Stimulated activated CD4-positive, alpha-beta T cell treated with anti-CD3 and anti-CD28 coated beads, Interleukin-1b, Interleukin-23, amount 100 ng/mL, for 24 hours (primary cell): Measurements from ENCODE around the gene ARPC1A.
"Not testable (repeated sequence)": the region's sequence is repeated elsewhere in the genome, so short reads cannot be mapped to it uniquely, and the experiment has no call there.

ENCODE experiments used
- DNase-seq, 4 experiments: peaks; one replicate each; pipeline ENCODE4 v3.0.0-alpha.2; 2020; ENCODE audit warnings: low read depth in 4 of 4, low spot score in 1 of 4

Gene ARPC1A

GRCh38 chr7:99368750-99369389, 43.2 kb downstream of the ARPC1A start:
- no peak for DNase-seq

DNA sequence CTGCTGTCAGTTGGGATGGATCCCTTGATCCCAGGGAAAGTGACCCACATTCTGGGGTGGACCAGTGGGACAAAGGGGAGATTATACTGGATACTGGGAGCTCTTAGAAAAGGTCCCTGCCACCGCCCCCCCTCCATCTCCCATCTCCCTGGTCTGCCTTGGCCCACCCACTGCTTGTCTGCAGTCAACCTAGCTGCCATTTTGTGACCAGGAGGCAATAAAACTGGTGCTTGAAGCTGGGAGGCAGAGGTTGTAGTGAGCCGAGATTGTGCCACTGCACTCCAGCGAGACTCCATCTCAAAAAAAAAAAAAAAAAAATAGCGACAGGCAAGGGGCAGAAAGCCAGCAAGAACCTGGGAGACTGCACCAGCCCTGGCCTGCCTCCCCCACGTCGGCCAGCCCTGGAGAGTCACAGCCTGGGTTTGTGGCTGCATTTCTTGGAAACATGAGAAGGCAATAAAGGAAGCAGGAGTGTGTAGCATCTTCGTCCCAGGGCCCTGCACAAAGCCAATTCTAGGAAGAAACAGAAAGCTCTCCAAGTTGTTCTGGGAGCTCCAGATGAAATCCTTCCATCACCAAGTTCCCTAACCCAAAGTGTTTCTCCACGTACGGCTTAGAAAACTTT, 44.2 kb downstream of the ARPC1A start:
- no peak for DNase-seq

DNA sequence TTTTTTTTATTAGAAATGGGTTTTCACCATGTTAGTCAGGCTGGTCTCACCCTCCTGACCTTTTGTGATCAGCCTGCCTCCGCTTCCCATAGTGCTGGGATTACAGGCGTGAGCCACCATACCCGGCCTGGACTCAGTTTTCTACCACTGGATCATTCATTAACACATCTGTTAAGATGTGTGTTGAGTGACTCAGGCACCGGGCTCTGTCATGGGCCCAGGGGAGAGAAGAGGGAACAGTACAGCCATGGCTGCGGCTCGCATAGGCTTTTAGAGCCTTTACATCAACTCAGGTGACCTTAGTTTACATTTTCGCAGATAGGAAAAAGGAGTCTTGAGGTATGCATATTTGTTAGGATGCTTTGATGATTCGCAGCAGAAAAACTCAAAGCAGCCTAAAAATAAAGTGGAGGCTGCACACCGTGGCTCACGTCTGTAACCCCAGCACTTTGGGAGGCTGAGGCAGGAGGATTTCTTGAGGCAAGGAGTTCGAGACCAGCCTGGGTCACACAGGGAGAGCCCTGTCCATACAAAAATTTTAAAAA, 45.8 kb downstream of the ARPC1A start:
- no peak for DNase-seq

- DNase-seq, result no peak
Observed at GRCh38 chr7:99372275-99373090, 46.8 kb downstream of the ARPC1A start.

DNA sequence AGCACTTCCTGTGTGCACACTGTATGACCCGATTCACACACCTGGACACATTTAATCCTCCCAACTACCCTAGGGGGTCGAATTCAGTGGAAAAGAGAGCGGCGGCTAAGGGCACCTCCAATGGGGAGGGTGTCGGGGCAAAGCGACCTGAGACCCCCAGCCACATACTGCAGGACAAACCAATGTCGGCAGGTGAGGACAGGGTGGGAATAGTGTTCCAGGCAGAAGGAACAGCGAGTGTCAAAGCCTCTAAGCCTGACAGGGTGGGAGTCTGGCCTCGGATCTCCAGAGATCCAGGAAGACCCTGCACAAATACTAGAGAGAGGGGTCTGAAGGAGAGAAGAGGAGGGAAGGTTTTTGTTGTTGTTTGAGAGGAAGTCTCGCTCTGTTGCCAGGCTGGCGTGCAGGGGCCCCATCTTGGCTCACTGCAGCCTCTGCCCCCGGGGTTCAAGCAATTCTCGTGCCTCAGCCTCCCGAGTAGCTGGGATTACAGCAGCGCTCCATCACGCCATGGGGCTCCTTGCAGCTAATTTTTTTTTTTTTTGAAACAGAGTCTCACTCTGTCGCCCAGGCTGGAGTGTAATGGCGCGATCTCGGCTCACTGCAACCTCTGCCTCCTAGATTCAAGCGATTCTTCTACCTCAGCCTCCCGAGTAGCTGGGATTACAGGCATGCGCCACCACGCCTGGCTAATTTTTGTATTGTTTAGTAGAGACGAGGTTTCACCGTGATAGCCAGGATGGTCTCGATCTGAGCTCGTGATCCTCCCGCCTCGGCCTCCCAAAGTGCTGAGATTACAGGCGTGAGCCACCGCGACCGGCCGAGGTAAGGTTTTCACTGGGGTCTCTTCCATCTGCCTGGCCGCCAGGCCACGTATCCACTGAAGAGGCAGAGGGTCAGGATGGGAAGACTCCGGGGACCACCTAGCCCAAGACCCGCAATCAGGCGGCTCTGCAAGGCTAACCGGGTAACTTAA, 47.7 kb downstream of the ARPC1A start:
- DNase-seq, result no peak

GRCh38 chr7:99374111-99375064, 48.7 kb downstream of the ARPC1A start, which contains the start of gene ARPC1B:
Gene ARPC1B (plus strand): TSS chr7:99374730. CDS start chr7:99385715, 10,985 bp downstream.
- DNase-seq, result peak in 3 of 4 experiments; percentile 79 to 88 (median 80)

DNA sequence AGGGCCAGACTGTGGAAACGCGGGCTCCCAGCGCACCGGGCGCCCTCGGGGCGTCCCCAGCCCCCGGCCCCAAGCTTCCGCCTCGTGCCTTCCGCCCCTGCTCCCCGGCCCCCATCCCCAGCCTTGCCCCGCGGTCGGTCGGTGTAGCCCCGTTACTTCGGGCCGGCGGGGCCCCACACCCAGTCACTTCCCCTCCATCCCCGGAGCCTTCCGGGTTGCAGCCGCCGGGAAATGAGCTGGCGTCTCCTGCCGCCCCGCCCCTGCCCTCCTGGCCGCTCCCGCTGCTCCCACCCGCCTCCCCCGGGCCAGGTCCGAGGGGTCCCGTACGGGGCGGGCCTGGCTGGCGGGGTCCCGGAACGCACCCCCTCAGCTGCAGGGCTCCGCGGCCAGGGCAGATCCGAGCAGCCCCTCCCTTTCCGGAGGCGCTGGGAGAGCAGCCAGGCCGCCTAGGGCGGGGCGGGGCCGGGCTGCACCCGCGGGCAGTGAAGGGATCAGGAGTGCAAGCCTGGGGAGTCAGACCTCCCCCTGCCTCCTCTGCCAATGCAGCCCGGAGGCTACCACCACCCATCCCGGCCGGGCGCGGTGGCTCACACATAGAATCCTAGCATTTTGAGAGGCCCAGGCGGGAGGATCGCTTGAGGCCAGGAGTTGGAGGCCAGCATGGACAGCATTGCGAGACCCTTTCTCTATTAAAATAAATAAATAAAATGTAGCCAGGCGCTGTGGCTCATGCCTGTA, 49.5 kb downstream of the ARPC1A start:
- DNase-seq, result peak in 1 of 4 experiments; percentile 60

GRCh38 chr7:99379043-99379577, 53.4 kb downstream of the ARPC1A start:
- DNase-seq, result peak in 1 of 4 experiments; percentile 32

DNA sequence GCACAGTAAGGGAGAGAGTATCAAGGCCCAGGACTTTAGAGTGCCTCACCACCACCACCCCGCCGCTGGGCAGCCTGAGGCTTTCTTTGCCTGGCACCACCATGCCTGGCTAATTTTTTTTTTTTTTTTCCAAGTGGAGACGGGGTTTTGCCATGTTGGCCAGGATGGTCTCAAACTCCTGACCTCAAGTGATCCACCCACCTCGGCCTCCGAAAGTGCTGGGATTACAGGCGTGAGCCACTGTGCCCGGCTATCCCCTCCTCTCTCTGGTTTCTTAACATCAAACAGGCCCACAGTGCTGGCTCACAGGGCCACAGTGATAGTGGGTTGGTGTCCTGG, 54.0 kb downstream of the ARPC1A start:
- not testable (repeated sequence) for DNase-seq

DNA sequence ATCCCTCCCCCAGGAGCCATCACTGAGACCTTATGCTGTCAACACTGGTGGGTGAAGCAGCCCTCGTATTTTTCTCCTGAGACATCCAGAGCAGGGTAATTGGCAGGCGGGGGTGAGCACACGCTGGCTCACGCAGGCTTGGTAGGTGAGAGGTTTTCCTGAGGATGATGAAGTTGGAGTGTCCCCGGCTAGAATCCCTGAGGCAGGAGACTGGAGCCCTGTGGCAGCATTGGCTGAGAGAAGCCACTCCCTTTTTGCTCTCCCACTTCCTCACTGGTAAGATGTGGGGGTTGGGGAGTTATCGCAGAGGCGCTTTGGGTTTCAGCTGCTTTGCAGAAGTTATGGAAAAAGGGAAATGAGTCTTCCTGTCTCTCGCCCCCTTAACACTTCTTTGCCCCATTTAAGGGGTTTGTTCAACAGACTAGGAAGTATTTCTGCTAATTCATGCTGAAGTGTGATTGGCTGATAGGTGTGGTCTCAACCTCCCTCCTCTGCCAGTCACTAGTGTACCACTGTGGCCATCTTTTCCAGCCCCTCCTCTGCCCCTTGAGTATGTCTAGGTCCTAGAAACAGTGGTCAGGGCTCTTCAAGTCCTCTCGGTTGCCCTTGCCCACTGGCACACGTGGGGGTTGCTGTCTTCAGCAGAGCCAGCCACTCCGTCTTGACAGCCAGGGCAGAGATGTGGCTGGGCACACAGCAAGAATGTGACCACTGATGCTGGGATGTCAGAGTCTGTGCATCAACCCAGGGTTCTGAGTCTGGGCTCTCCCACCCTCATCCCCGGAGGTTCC, 54.5 kb downstream of the ARPC1A start:
- DNase-seq, result no peak

- DNase-seq, result peak; percentile 61 to 83 (median 70)
Observed at GRCh38 chr7:99380823-99381663, 55.3 kb downstream of the ARPC1A start.

GRCh38 chr7:99381664-99382075, 56.0 kb downstream of the ARPC1A start:
- no peak for DNase-seq

DNA sequence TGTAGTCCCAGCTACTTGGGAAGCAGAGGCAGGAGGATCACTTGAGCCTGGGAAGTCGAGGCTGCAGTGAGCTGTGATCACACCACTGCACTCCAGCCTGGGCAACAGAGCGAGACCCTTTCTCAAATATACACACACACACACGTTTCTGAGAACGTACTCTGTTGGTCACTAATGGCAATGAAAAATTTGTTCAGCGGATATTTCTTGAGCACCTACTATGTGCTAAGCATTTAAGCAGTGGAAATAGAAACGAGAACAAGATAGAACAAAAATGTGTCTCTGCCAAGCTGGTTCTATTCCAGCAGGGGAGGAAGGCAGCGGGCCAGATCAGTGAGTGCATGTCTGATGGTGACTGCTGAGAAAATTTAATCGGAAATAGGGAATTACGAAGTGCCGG, 57.5 kb downstream of the ARPC1A start:
- DNase-seq, result no peak

DNA sequence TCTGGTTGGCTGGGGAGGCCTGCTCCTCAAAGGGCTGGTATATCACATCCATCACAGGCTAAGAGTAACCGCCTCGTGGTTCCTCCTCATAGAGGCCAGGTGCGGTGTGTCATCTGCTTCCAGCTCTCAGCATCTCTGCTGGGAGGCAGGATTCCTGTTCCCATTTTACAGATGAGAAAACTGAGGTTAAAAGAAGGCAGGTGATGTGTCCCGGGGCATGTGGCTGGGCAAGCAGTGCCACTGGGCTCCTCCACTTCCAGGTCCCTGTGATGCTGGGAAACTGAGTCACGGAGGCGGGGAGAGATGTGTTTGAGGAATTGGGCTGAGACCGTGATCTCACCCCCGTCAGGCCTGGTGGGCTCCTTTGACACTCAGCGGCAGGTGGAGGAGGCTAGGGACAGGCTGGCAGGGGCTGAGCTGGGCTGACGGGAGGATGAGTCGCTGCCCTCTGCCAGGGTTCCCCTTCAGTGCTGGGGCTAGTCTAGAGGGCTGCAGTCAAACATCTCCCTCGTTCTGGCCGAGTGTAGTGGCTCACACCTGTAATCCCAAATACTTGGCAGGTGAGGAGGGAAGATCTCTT, 58.2 kb downstream of the ARPC1A start:
- no peak for DNase-seq

GRCh38 chr7:99384523-99384922, 58.8 kb downstream of the ARPC1A start:
- no peak for DNase-seq

GRCh38 chr7:99385564-99385963, 59.9 kb downstream of the ARPC1A start:
- DNase-seq, result no peak
